HEK293T (cell line): ENCODE measurements around the gene DDT.
"Not testable (repeated sequence)": the region's sequence is repeated elsewhere in the genome, so short reads cannot be mapped to it uniquely, and the experiment has no call there.

ENCODE experiments used
- CTCF ChIA-PET: fragments of 350-600 bp; formaldehyde crosslinking; extraction: SDS; loops from one replicate; lab custom pipeline; 2021; ENCODE audit warnings: antibody characterized with exemption, inconsistent platforms; lab: Yijun Ruan, JAX
- POLR2A ChIA-PET: fragments of 350-600 bp; formaldehyde crosslinking; extraction: SDS; loops from one replicate; lab custom pipeline; 2020; ENCODE audit warnings: antibody characterized with exemption, inconsistent platforms; lab: Yijun Ruan, JAX
- DNase-seq: peaks from one replicate; pipeline ENCODE4 v3.0.0; 2012; ENCODE audit warnings: mixed read lengths; ENCODE audit errors: extremely low spot score
- ARNT ChIP-seq: fragments of 450-650 bp; IDR thresholded peaks from 2 replicates; pipeline ENCODE4 v1.6.1; 2017; ENCODE audit warnings: mild to moderate bottlenecking
- BHLHE40 ChIP-seq: fragments of 450-650 bp; IDR thresholded peaks from 2 replicates; pipeline ENCODE4 v1.6.1; 2016; ENCODE audit warnings: mild to moderate bottlenecking, moderate library complexity, borderline replicate concordance
- CTBP1 ChIP-seq: fragments of 450-650 bp; IDR thresholded peaks from 2 replicates; pipeline ENCODE4 v1.6.1; 2016; ENCODE audit warnings: borderline replicate concordance
- ELF4 ChIP-seq: fragments of 450-650 bp; IDR thresholded peaks from 2 replicates; pipeline ENCODE4 v1.6.1; 2017; ENCODE audit warnings: antibody characterized with exemption
- FOXA1 ChIP-seq: fragments of 450-650 bp; IDR thresholded peaks from 2 replicates; pipeline ENCODE4 v1.6.1; 2016; ENCODE audit warnings: mild to moderate bottlenecking
- FOXK2 ChIP-seq: fragments of 450-650 bp; IDR thresholded peaks from 2 replicates; pipeline ENCODE4 v1.6.1; 2016; ENCODE audit warnings: mild to moderate bottlenecking
- FOXM1 ChIP-seq: fragments of 450-650 bp; IDR thresholded peaks from 2 replicates; pipeline ENCODE4 v1.6.1; 2017; ENCODE audit warnings: mild to moderate bottlenecking, borderline replicate concordance
- HDGF ChIP-seq: fragments of 450-650 bp; IDR thresholded peaks from 2 replicates; pipeline ENCODE4 v1.6.1; 2017; ENCODE audit warnings: antibody characterized with exemption, borderline replicate concordance
- L3MBTL2 ChIP-seq: fragments of 450-650 bp; conservative IDR thresholded peaks from 2 replicates; pipeline ENCODE4 v1.6.1; 2016; ENCODE audit warnings: mild to moderate bottlenecking
- LEF1 ChIP-seq: fragments of 450-650 bp; IDR thresholded peaks from 2 replicates; pipeline ENCODE4 v1.6.1; 2017; ENCODE audit warnings: mild to moderate bottlenecking, borderline replicate concordance
- NFRKB ChIP-seq: fragments of 450-650 bp; IDR thresholded peaks from 2 replicates; pipeline ENCODE4 v1.6.1; 2016; ENCODE audit warnings: mild to moderate bottlenecking, moderate library complexity
- SP1 ChIP-seq: fragments of 450-650 bp; IDR thresholded peaks from 2 replicates; pipeline ENCODE4 v1.6.1; 2017
- SUZ12 ChIP-seq: fragments of 450-650 bp; IDR thresholded peaks from 2 replicates; pipeline ENCODE4 v1.6.1; 2016; ENCODE audit warnings: mild to moderate bottlenecking
- TARDBP ChIP-seq: fragments of 450-650 bp; IDR thresholded peaks from 2 replicates; pipeline ENCODE4 v1.6.1; 2016
- ZNF384 ChIP-seq: fragments of 450-650 bp; IDR thresholded peaks from 2 replicates; pipeline ENCODE4 v1.6.1; 2016
- TF ChIP-seq, protein P1 (sequence below): fragments of 450-650 bp; IDR thresholded peaks from 2 replicates; pipeline ENCODE4 v1.6.1; 2016

Gene DDT

DNA sequence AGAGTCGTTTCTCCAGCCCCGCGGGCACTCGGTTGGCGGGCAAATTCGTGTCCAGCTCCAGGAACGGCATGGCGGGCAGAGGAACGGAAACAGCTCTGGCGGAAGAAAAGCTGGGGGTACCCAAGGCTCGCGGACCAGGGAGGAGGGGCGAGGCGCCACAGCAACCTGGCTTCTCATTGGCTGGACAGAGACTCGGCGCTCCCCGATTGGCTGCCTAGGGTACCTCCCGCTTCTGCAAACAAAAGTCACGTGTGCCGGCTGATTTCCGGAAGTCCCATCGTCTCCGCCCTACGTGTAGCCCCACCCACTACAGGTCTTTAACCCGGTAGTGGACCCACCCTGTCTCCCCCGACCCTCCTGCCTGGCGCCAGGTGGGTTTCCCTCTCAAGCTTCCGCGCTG lies at the start of gene DDT:
TSS of gene DDT (minus strand) at position 97 of the 400 bp plus-strand sequence. CDS start at position 70, 27 bp downstream.
- DNase-seq, POLR2A ChIA-PET, CTCF ChIA-PET: not testable (repeated sequence)

DNA sequence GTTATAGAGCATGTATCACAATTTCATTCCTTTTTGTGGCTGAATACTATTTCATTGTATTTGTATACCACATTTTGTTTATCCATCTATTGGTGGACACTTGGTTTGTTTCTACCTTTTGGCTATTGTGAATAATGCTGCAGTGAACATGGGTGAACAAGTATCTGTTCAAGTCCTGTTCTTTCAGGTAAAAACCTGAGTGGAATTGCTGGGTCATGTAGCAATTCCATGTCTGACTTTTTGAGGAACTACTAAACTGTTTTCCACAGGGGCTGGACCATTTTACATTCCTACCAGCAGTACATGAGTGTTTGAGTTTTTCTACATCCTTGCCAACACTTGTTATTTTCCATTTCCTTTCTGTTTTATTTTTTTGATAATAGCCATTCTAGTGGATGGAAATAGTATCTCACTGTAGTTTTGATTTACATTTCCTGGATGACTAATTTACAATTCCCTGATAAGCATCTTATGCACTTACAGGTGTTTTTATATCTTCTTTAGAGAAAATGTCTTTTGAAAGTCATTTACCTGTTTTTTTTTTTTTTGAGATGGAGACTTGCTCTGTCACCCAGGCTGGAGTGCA lies 49.1 kb upstream of the DDT start:
- ChIA-PET POLR2A (no interaction called here), CTCF (no interaction called here)
- TF ChIP-seq FOXK2 (no peak), L3MBTL2 (no peak), ARNT (no peak), SUZ12 (no peak), ZNF384 (no peak)
- DNase-seq = no peak

DNA sequence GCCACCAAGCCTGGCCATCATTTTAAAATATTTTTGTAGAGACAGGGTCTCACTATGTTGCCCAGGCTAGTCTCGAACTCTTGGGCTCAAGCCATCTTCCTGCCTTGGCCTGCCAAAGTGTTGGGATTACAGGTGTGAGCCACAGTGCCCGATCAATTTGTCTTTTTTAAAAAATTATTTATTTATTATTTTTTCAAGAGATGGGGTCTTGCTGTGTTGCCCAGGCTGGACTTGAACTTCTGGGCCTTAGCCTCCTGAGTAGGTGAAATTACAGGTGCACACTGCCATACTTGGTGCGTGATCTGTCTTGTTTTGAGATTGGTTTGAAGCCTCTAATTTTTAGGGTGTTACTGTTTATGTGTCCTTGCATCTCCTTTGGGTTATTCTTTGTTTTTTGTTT lies 47.1 kb upstream of the DDT start:
- ChIA-PET CTCF (no interaction called here), POLR2A (no interaction called here)
- no peak for DNase-seq
- TF ChIP-seq ARNT (no peak), FOXM1 (no peak), FOXK2 (no peak), SUZ12 (no peak), ZNF384 (no peak), TARDBP (no peak), ELF4 (no peak), NFRKB (no peak), LEF1 (no peak), FOXA1 (no peak), BHLHE40 (no peak)

DNA sequence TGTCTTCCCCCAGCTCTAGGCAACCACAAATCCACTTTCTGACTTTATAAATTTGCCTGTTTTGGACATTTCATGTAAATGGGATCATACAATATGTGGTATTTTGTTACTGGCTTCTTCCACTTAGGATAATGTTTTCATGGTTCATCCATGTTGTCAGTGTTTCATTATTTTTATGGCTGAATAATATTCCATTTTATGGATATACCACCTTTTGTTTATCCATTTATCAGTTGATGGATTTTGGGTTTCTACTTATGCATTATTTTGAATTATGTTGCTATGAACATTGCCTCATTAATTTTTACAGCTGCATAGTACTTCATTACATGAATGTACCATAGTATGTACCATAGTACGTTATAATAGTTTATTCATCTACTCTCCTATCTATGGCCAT lies 41.9 kb upstream of the DDT start:
- no peak for DNase-seq
- CTCF ChIA-PET = interaction anchor here (0.6 kb wide), 1 partner anchor 18 kb away, joined by 3 read pairs; no protein-coding TSS in a partner anchor
- TF ChIP-seq, protein P1, sequence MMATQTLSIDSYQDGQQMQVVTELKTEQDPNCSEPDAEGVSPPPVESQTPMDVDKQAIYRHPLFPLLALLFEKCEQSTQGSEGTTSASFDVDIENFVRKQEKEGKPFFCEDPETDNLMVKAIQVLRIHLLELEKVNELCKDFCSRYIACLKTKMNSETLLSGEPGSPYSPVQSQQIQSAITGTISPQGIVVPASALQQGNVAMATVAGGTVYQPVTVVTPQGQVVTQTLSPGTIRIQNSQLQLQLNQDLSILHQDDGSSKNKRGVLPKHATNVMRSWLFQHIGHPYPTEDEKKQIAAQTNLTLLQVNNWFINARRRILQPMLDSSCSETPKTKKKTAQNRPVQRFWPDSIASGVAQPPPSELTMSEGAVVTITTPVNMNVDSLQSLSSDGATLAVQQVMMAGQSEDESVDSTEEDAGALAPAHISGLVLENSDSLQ = no peak
- TF ChIP-seq FOXM1 (no peak), NFRKB (no peak), ELF4 (no peak), ZNF384 (no peak), SUZ12 (no peak), LEF1 (no peak), FOXK2 (no peak), ARNT (no peak), HDGF (no peak), BHLHE40 (no peak), L3MBTL2 (no peak)
- POLR2A ChIA-PET = interaction anchor here (0.6 kb wide), 1 partner anchor 11 kb away, joined by 3 read pairs; no protein-coding TSS in a partner anchor

DNA sequence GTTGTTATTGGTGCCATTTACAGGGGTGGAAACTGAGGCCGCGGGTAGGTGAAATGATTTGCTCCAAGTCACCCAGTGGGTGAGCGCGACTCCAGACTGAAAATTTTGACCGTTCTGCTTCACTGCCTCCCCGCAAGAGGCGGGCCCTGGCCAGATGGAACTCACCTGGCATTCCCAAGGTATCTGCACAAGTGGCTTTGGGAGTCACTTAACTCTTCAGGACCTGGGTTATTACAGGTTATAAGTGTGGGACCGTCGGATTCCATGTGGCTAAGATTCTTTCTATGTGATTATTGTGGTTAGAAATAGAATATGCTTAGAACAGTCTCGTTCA lies 37.5 kb upstream of the DDT start:
- POLR2A ChIA-PET = interaction anchor here (0.7 to 1.5 kb wide), 5 partner anchors 14 to 581 kb away, joined by 3 to 9 read pairs (median 4); partner anchors contain the start of genes LRRC75B and MIF

DNA sequence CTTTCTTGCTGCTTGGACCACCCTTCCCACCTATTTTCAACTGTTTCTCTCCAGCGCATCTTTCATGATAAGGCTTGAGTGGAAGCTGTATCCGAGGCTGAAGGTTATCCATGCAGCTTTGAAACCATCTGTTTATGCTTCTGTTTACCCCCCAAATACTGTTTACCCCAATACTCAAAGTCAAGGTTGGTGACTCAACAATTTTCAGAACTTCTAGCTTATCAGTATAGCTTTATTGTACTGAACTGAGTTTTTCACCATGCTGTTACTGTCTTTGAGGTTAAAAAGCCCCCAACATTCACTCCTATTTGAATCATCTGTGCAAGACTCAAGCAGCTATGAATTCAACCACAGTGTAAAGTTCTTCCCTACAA lies 35.8 kb upstream of the DDT start:
- POLR2A ChIA-PET = interaction anchor here (1.3 to 1.4 kb wide), 2 partner anchors 16 to 96 kb away, joined by 6 to 7 read pairs; no protein-coding TSS in a partner anchor
- TF ChIP-seq FOXK2 (no peak), ARNT (no peak)
- no peak for DNase-seq
- CTCF ChIA-PET = no interaction called here

More for the DNA sequence above, 37.5 kb upstream of the DDT start:
- peak; percentile 35 for DNase-seq
- CTCF ChIA-PET = no interaction called here
- TF ChIP-seq FOXK2 = no peak
- no peak for TF ChIP-seq ARNT
- TF ChIP-seq FOXA1 = no peak
- TF ChIP-seq CTBP1 = no peak
- TF ChIP-seq TARDBP = no peak
- TF ChIP-seq LEF1 = no peak
- TF ChIP-seq L3MBTL2 = no peak
- no peak for TF ChIP-seq ELF4
- TF ChIP-seq HDGF = no peak
- no peak for TF ChIP-seq FOXM1
- no peak for TF ChIP-seq BHLHE40
- TF ChIP-seq, protein P1 = no peak
- TF ChIP-seq NFRKB = no peak
- TF ChIP-seq ZNF384 = no peak
- no peak for TF ChIP-seq SUZ12
- no peak for TF ChIP-seq SP1

DNA sequence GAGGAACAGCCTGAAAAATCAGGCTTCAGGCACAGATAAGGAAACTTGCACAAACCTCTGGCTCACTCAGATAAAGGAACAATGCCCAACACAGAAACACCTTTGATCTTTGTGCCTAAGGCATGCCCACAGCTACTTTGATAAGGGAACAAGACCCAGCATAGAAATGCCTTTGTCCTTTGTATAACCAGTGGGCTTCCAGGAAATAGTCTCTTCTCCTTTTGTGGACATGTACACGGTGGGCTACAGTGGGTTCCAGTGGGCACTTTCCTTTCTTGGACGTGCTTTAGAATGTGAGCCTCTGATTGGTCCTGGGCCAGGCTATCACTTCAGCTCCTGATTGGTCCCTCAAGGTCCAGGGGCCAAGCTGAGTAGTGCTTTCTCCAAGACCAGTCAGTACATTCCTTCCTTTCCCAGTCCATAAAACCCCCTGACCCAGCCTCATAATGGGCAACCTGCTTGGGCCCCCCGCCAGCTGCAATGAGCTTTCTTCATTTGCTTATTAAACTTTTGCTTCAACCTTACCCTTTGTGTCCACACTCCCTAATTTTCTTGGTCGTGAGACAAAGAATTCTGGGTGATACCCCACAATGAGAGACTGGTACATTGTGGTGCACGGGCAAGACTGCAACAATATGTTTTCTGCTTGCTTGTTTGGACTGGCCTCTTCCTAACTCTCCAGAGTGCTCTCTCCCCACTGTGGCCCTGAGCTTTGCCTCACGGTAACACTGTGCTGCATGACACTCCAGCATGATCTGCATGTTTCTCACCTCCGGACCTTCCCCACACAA lies 35.2 kb upstream of the DDT start:
- POLR2A ChIA-PET = no interaction called here
- CTCF ChIA-PET = no interaction called here
- no peak for TF ChIP-seq LEF1
- no peak for TF ChIP-seq ZNF384
- no peak for TF ChIP-seq L3MBTL2
- TF ChIP-seq, protein P1 = no peak
- TF ChIP-seq FOXM1 = no peak
- TF ChIP-seq ELF4 = no peak
- TF ChIP-seq FOXA1 = no peak
- TF ChIP-seq SUZ12 = no peak
- no peak for TF ChIP-seq HDGF
- TF ChIP-seq FOXK2 = no peak
- no peak for TF ChIP-seq SP1
- no peak for DNase-seq
